ENCODE data around the gene RNF25.
"Not testable (repeated sequence)": the region's sequence is repeated elsewhere in the genome, so short reads cannot be mapped to it uniquely, and the experiment has no call there.

RNF25 gene

DNA sequence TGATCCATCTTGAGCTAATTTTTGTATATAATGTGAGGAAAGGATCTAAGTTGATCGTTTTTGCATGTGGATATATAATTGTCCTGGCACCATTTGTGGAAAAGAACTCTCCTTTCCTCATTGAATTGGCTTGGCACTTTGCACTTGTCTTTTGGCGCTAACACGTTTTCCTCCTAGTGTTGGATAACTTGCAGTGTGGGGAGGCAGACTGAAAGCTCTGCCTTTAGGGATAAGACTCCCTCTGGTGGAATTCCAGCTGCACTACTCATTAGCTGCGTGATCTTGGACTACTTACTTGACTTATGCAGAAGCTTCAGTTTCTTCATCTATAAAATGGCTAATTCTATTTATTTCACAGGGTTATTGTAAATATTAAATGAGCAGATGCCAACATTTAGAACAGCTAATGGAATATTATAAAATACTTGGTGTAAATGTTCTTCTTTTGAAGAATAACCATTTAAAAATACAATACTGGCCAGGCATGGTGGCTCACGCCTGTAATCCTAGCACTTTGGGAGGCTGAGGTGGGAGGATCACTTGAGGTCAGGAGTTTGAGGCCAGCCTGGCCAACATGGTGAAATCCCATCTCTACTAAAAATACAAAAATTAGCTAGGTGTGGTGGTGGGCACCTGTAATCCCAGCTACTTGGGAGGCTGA is 15.7 kb upstream of the RNF25 start:
- TF ChIP-seq, protein P1, sequence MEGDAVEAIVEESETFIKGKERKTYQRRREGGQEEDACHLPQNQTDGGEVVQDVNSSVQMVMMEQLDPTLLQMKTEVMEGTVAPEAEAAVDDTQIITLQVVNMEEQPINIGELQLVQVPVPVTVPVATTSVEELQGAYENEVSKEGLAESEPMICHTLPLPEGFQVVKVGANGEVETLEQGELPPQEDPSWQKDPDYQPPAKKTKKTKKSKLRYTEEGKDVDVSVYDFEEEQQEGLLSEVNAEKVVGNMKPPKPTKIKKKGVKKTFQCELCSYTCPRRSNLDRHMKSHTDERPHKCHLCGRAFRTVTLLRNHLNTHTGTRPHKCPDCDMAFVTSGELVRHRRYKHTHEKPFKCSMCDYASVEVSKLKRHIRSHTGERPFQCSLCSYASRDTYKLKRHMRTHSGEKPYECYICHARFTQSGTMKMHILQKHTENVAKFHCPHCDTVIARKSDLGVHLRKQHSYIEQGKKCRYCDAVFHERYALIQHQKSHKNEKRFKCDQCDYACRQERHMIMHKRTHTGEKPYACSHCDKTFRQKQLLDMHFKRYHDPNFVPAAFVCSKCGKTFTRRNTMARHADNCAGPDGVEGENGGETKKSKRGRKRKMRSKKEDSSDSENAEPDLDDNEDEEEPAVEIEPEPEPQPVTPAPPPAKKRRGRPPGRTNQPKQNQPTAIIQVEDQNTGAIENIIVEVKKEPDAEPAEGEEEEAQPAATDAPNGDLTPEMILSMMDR (IDR thresholded peaks at IDR 0.05; ENCODE audit: low read depth, low read length, missing control alignments) = peak; percentile 82
- not testable (repeated sequence) for H3K4me3 ChIP-seq (replicated peaks; ENCODE audit: low read depth, low read length)
- peak; percentile 66 for DNase-seq (ENCODE audit: extremely low read depth, low read depth)

DNA sequence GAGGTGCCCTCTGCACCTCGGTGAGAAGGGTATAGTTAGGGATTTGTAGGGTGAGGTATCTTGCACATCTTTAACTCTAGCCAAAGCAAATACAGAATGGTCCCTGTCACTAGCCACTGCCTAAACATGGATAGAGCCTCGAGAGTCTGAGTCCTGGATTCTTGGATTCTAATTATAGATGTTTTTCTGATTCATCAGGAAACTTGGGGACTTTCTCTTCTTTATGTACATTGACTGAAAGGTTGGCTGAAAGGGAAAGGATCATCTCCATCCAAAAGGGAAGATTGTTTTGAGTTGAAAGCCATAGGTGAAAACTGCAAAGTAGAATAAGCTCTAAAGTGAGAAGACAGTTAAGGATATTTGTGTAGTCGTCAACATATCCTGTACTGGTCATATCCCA is 8.3 kb upstream of the RNF25 start:
- TF ChIP-seq, protein P1 (IDR thresholded peaks at IDR 0.05; ENCODE audit: low read depth, low read length, missing control alignments) = no peak
- H3K4me3 ChIP-seq (replicated peaks; ENCODE audit: low read depth, low read length) = no peak overlapping the region
- no peak for DNase-seq (ENCODE audit: extremely low read depth, low read depth)

DNA sequence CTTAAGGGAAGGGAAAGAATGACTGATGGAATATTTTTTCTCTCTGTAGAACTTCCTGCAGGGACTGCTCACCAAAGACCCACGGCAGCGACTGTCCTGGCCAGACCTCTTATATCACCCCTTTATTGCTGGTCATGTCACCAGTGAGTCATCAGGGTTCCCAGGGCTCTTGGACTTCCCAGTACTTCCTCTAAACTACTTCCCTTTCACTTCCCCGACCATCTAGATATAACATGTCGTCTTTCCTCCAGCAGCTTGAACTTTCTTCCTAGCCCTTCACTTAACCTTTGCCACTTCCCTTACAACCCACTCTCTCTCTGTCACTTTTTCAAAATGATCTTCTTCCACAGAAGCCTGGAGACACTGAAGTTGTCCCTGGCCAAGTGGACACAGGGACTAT is 7.3 kb upstream of the RNF25 start:
- H3K4me3 ChIP-seq (replicated peaks; ENCODE audit: low read depth, low read length) = no peak overlapping the region
- TF ChIP-seq, protein P1 (IDR thresholded peaks at IDR 0.05; ENCODE audit: low read depth, low read length, missing control alignments) = no peak
- DNase-seq (ENCODE audit: extremely low read depth, low read depth) = no peak

DNA sequence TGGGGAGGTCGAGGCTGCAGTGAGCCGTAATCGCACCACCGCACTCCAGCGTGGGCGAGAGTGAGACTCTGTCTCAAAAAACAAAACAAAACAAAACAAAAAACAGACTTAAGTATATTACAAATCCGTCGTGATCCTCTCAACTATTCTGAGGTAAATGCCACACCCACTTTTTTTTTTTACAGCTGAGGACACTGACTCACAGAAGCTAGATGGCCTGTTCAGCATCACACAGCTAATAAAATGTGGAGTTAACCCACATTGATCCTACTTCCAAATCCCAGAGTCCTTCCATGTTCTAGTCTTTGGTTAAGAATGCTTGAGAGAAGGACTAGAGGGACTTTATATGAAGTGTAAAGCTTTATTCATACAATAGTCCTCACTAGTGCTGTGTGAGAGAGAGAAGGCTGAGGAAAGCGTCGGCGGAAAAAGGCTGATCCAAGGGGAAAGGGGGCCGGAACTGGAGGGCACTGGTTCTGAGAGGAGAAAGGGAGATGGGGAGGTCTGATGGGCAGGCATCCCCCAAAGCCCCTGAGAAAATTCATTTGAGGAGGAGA is 627 bp downstream of the RNF25 start:
- peak overlapping the region; percentile 65 for H3K4me3 ChIP-seq (replicated peaks; ENCODE audit: low read depth, low read length)
- no peak for DNase-seq (ENCODE audit: extremely low read depth, low read depth)
- TF ChIP-seq, protein P1 (IDR thresholded peaks at IDR 0.05; ENCODE audit: low read depth, low read length, missing control alignments) = no peak

DNA sequence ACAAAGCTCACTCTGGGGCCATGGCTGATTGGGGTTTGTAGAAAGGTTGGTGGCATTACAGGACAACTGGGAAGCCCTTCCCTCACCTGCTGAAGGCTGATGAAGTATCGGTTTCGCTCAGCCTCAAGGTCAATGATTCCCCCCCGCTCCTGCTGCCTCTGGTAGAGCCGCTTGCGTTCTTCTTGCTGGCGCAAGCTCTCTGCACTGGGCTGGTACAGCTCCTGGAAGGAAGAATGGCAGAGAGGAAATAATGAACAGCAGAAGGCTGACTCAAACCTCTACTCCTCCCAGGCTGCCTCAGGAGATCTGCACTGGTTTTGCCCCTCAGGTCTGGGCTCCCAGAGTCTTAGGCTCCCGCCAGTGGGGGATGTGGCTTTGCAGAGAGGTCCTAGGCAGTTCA is 7.1 kb downstream of the RNF25 start:
- TF ChIP-seq, protein P1 (IDR thresholded peaks at IDR 0.05; ENCODE audit: low read depth, low read length, missing control alignments) = no peak
- DNase-seq (ENCODE audit: extremely low read depth, low read depth) = no peak
- H3K4me3 ChIP-seq (replicated peaks; ENCODE audit: low read depth, low read length) = no peak overlapping the region

DNA sequence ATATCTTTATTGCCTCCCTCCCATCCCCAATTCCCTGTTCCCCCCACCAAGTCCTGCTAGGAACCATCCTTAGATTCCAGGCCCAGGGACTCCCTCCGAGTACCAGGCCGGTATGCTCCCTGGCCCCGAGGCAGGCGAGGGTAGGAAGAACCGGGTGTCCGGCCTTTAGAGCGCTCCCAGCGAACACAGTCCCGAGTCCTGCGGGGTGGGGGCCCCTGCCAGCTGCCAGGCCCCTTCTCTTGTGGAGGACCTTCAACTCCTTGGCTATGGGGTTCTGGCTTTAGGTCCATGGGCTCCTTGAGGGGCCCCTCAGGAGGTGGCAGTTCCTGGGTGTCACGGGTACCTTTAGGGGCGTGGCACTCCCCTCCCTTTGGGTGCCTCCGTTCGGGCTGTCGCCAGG is 7.9 kb downstream of the RNF25 start:
- TF ChIP-seq, protein P1 (IDR thresholded peaks at IDR 0.05; ENCODE audit: low read depth, low read length, missing control alignments) = no peak
- DNase-seq (ENCODE audit: extremely low read depth, low read depth) = no peak
- H3K4me3 ChIP-seq (replicated peaks; ENCODE audit: low read depth, low read length) = no peak overlapping the region
